ENCODE data around the gene ROR1.
A peak's percentile ranks its signal among the peaks of the same experiment; 100 is the strongest.

The ROR1 gene

DNA sequence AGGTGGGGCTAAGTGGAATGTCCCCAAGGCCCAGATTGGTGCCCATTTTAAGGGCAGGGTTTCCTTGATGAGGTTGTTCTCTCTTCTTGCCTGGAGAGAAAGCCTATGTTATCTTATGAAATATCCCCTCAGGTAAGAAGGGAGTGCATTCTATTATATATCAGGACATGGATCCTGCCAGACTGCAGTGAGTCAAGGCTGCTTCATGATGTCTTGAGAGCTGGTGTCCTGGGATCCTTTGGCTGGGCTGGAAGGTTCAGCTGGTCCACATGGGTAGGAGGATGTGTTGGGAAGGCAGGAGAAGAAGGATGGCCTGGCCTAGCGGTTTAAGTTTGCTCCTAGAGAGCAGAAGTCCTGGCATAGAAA lies 207.6 kb downstream of the ROR1 start:
- no peaks in the 10 kb centered on the region for H3K36me3 Mint-ChIP-seq (ENCODE audit: low read depth)
- no peak overlapping the region for H3K27ac Mint-ChIP-seq
- H3K4me1 Mint-ChIP-seq (ENCODE audit: low read depth) = no peaks in the 10 kb centered on the region
- peaks cover 2% of the 10 kb centered on the region for H3K27me3 Mint-ChIP-seq
- no peak overlapping the region for H3K4me3 Mint-ChIP-seq
- DNase-seq = no peak
- H3K9me3 Mint-ChIP-seq = no peaks in the 10 kb centered on the region

DNA sequence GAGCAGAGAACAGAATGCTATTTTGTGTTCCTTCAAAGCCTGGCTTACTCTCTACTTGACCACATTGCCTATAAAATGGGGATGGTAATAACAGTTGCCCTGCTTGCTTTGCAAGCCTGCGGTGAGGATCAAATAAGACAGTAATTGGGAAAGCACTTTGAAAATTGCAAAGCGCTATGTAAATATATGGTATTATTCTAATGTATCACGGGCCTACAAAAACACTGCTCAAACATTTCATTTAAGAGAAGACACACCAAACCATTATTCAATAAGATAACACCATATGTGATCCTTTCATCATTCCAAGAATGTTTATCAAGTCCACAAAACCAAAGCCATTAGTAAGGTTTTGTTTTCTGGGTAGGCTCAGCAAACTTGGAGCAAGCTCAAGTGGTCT lies 208.4 kb downstream of the ROR1 start:
- Mint-ChIP-seq H3K9me3 (no peaks in the 10 kb centered on the region), H3K4me3 (no peak overlapping the region), H3K27ac (no peak overlapping the region), H3K36me3 (ENCODE audit: low read depth) (no peaks in the 10 kb centered on the region), H3K27me3 (peaks cover 2% of the 10 kb centered on the region), H3K4me1 (ENCODE audit: low read depth) (no peaks in the 10 kb centered on the region)
- no peak for DNase-seq

DNA sequence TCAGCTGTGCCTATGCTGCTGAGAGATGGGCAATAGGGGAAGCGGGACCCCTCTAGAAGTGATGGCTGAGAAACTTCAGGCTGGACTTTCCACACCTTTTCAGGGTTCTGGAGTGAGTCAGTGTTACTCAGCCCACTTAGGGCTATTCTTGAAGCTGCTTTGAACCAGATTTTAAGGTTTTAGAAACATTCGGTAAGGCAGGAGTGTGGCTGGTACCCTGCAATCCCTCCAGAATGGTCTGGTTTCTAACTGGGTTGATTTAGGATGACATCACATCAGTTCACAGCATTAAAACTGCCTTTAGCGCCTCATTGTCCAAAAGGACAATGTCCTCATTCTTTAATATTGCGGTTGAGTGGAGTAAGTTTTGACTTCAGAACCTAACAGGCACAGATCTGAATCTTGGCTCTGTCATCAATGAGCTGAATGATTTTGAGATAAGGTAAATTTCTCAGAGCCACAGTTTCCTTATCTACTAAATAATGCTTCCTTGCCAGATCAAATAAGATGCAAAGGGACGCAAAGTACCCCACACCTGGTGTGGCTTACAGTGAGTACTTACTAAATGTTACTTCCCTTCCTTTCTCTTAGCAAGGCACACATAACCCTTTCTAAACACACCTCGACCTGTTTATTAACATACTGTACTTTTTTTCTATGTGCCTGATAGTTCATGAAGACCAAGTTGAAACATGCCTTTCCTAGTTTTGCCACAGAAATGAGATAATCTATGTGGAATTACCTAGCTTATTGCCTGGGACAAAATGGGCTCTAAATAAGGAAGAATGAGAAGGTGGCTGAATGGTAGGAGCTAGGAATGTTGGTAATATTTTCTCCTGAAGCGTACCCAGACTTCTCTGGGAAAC lies 209.8 kb downstream of the ROR1 start:
- Mint-ChIP-seq H3K4me1 (ENCODE audit: low read depth) (no peaks in the 10 kb centered on the region), H3K36me3 (ENCODE audit: low read depth) (no peaks in the 10 kb centered on the region)

DNA sequence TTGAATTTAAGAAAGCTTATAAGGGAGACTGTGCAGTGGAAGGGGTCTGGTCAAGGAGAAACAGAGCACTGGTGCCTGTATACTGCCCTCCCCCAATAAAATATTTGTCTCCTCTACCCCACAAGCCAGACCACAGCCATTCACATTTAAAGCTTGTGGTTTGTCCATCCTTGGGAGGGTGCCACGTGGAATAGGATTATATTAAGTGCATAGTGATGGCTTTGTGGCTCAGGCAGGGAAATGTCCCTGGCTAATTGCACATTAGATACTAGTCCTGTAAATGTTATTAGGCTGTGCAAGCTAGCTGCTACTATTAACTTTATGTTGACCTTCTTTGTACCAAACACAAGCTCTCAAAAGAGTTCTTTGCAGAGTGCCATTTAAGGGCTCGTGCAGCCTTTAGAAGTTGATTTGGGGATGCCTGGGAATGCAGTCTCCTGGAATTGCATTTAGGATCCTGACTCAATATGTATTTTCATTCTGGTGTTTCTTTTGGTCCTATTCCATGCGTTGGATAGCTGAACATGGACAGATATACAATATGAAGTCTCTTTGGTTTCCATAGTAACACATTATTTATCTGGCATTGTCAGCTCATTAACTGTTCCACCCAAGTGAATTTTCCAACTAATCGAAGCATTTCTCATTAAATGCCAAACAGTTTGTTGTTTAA lies 210.6 kb downstream of the ROR1 start:
- Mint-ChIP-seq H3K36me3 (ENCODE audit: low read depth) (no peaks in the 10 kb centered on the region), H3K4me1 (ENCODE audit: low read depth) (no peaks in the 10 kb centered on the region), H3K9me3 (no peaks in the 10 kb centered on the region), H3K4me3 (no peak overlapping the region), H3K27ac (no peak overlapping the region), H3K27me3 (peaks cover 2% of the 10 kb centered on the region)
- DNase-seq = no peak

More for the DNA sequence above, 209.8 kb downstream of the ROR1 start:
- H3K27me3 Mint-ChIP-seq = peaks cover 2% of the 10 kb centered on the region
- DNase-seq = no peak
- no peak overlapping the region for H3K27ac Mint-ChIP-seq
- no peak overlapping the region for H3K4me3 Mint-ChIP-seq
- no peaks in the 10 kb centered on the region for H3K9me3 Mint-ChIP-seq

DNA sequence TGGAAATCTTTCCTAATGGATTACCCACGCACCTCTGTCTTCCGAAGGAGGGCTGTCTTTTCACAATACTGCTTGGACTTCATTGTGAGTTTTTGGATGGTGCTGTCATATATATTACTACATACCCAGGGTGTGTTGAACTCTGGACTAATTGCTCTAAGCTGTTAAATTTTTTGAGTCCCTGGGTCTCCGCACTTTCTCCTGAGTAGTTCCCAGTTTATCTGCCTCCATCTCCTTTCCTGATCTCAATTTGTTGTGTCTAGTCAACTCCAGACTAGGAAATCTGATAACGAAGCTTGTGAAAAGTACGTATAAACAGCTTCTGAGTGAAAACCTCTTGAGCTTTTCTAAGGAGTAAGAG lies 211.1 kb downstream of the ROR1 start:
- no peaks in the 10 kb centered on the region for H3K36me3 Mint-ChIP-seq (ENCODE audit: low read depth)
- no peak overlapping the region for H3K4me3 Mint-ChIP-seq
- no peak overlapping the region for H3K27ac Mint-ChIP-seq
- no peaks in the 10 kb centered on the region for H3K9me3 Mint-ChIP-seq
- no peaks in the 10 kb centered on the region for H3K4me1 Mint-ChIP-seq (ENCODE audit: low read depth)
- H3K27me3 Mint-ChIP-seq = peaks cover 2% of the 10 kb centered on the region
- no peak for DNase-seq

DNA sequence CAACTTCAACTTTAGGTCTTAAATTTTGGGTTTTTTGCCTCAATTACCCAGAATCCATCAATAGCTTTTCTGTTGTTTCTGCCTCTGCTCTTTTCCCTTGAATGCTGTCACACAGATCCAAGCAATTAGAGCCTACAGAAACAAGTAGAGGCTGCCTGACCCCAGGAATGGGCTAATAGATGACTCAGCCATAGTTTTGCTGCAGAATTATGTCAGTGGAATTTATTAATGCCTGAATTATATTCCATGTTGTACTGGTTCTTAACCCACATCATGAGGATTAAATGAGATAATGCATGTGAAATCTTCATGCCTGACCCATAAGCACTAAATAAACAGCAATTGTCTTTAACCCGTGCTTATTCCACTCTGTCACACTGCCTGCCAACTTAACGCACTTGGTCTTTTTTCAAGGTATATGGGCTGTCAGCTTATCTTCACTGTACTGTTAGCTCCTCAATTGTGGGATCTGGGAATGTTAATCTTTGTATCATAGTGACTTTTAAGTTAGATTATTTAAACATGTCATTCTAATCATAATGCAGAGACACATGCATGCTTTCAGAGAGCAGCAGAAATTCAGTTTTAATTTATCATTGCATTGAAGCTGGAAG lies 213.3 kb downstream of the ROR1 start:
- Mint-ChIP-seq H3K27ac (no peak overlapping the region), H3K36me3 (ENCODE audit: low read depth) (no peaks in the 10 kb centered on the region), H3K27me3 (peaks cover 2% of the 10 kb centered on the region), H3K4me3 (no peak overlapping the region), H3K4me1 (ENCODE audit: low read depth) (no peaks in the 10 kb centered on the region), H3K9me3 (no peaks in the 10 kb centered on the region)
- no peak for DNase-seq

DNA sequence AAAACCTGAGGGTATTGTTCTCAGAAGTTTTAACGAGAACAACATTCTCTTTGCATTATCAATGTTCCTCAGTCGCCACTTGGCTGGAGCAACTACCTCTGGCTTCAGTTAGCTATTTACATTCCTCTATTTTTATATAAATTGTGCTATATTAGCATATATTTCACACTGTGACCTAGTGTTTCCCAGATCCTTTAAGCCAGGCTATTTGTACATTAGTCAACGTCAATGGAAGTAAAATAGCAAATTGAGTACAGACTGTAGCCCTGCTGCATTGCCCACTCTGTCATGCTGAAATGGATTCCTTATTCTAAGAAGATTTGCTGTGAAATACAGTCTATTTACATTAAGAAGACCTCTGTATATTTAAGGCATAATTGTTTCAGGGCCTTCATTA lies 213.8 kb downstream of the ROR1 start:
- Mint-ChIP-seq H3K36me3 (ENCODE audit: low read depth) (no peaks in the 10 kb centered on the region), H3K27me3 (peaks cover 2% of the 10 kb centered on the region), H3K4me1 (ENCODE audit: low read depth) (no peaks in the 10 kb centered on the region), H3K4me3 (no peak overlapping the region), H3K9me3 (no peaks in the 10 kb centered on the region), H3K27ac (no peak overlapping the region)
- DNase-seq = no peak

DNA sequence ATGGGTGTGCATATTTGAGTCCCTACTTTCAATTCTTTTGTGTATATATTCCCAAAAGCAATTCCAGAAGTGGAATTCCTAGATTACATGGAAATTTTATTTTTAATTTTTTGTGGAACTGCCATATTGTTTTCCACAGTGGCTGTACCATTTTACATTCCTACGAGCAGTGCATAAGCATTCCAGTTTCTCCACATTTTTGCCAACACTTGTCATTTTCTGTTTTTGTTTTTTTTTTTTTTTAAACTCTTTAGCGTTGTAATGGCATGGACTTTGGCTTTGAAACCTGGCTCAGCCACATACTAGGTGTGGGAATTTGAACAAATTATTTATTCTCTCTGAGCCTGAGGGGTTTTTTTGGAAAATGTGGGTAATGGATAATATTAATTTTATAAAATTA lies 215.1 kb downstream of the ROR1 start:
- H3K27ac Mint-ChIP-seq = no peak overlapping the region
- DNase-seq = no peak
- H3K4me1 Mint-ChIP-seq (ENCODE audit: low read depth) = no peaks in the 10 kb centered on the region
- H3K9me3 Mint-ChIP-seq = no peaks in the 10 kb centered on the region
- no peaks in the 10 kb centered on the region for H3K36me3 Mint-ChIP-seq (ENCODE audit: low read depth)
- no peak overlapping the region for H3K4me3 Mint-ChIP-seq
- H3K27me3 Mint-ChIP-seq = peaks cover 6% of the 10 kb centered on the region

DNA sequence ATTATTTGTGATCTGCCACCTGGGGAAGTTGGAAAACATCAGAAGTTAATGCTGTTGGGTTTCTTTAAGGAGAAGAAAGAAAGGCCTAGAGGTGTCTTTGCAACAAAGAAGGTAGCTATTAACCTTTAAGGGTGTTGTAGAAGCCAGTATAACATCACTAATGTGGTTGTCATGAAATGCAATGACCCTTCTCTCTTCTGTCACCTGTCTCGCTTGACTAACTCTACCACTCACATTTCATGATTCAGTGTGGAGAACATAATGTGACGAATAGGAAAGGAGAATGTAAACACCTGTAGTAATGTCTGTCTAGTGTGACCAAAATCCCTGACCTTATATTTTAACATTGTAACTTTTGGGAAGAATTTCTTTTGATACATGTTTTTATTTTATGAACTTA lies 217.9 kb downstream of the ROR1 start:
- no peak overlapping the region for H3K27ac Mint-ChIP-seq
- no peaks in the 10 kb centered on the region for H3K9me3 Mint-ChIP-seq
- DNase-seq = no peak
- peaks cover 4% of the 10 kb centered on the region for H3K27me3 Mint-ChIP-seq
- H3K4me3 Mint-ChIP-seq = no peak overlapping the region
- H3K4me1 Mint-ChIP-seq (ENCODE audit: low read depth) = no peaks in the 10 kb centered on the region
- H3K36me3 Mint-ChIP-seq (ENCODE audit: low read depth) = no peaks in the 10 kb centered on the region

DNA sequence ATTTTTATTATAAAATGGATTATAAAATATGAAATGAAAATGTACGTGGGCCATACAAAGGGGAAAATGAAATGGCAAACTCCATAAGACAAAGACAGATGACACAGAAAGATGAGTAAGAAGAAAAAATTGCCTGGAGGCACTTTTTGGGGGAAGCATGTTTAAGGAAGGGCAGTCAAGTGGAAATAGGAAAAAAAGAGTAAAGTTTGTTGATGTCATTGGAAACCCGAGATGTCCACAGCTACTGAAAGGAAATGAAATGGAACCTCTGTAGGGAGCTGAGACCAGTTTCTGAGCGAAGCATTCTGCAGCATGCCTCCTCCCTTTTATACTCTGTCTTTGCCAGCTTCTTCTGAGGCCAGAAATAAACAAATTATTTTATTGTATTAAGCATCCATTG lies 226.2 kb downstream of the ROR1 start:
- Mint-ChIP-seq H3K36me3 (ENCODE audit: low read depth) (no peaks in the 10 kb centered on the region), H3K9me3 (no peaks in the 10 kb centered on the region), H3K27me3 (peaks cover 13% of the 10 kb centered on the region), H3K4me3 (no peak overlapping the region), H3K27ac (no peak overlapping the region), H3K4me1 (ENCODE audit: low read depth) (no peaks in the 10 kb centered on the region)
- DNase-seq = no peak

DNA sequence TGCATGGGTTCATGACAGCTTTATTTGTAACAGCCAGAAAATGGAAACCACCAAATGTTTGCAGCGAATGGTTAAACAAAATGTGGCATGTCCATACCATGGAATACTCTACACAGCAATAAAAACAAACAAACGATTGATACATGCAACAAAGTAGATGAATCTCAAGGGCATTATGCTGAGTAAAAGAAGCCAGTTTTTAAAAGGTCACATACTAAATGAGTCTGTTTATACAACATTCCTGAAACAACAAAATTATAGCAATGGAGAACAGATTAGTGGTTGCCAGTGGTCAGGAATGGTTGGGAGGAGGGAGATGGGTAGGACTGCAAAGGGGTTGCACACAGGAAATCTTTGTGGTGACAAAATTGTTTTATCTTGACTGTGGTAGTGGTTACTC lies 227.2 kb downstream of the ROR1 start:
- H3K27me3 Mint-ChIP-seq = peaks cover 13% of the 10 kb centered on the region
- no peaks in the 10 kb centered on the region for H3K36me3 Mint-ChIP-seq (ENCODE audit: low read depth)
- no peaks in the 10 kb centered on the region for H3K9me3 Mint-ChIP-seq
- no peak overlapping the region for H3K4me3 Mint-ChIP-seq
- no peaks in the 10 kb centered on the region for H3K4me1 Mint-ChIP-seq (ENCODE audit: low read depth)
- H3K27ac Mint-ChIP-seq = no peak overlapping the region
- no peak for DNase-seq

DNA sequence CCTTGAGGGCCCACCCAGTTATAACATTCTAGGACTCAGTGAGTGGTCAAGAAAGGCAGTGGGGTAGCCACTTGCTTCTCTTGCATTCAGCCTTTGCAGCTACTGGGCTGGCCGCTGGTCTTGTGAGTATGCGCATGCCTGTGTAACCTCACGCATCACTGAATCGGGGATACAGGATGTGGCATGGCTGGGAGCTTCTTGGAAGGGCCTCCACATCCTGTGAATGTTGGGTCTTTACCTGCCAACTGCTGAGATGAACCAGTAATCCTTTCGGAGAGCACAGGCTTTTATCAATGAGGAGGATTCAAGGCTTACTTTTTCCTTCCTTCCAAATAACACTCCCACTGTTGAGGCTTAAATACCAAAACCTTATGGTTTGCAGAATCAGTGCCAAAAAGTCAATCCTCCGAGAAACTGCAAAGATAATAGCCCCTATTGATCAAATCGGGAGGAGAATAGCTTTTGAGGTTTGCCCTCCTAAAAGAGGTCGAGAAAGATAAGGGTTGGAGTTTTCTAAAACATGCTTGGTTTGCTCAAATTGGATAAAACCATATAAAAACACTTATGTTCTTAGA lies 230.7 kb downstream of the ROR1 start:
- Mint-ChIP-seq H3K9me3 (no peaks in the 10 kb centered on the region), H3K36me3 (ENCODE audit: low read depth) (no peaks in the 10 kb centered on the region), H3K4me1 (ENCODE audit: low read depth) (peaks cover 9% of the 10 kb centered on the region), H3K27ac (no peak overlapping the region), H3K4me3 (no peak overlapping the region), H3K27me3 (peaks cover 15% of the 10 kb centered on the region)
- DNase-seq = no peak

DNA sequence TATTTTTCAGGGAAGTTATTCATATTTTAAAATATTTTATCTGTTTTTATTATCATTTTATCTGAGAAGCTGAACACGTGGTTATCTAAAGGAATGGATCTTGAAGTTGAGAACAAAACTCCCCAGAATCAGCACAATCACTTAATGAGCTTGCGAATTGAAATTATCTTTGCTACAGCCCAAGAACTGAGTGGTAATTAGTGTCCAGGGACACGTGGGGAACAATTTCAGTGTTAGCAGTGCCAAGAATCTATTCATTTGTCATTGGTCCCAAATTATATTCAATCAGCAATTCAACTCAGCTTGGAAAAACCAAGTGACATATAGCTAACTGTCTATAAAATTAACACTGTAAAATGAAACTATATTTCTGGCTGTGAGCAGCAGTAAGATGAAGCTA lies 232.0 kb downstream of the ROR1 start:
- Mint-ChIP-seq H3K9me3 (no peaks in the 10 kb centered on the region), H3K4me3 (no peak overlapping the region), H3K36me3 (ENCODE audit: low read depth) (no peaks in the 10 kb centered on the region), H3K27ac (no peak overlapping the region), H3K27me3 (peaks cover 20% of the 10 kb centered on the region), H3K4me1 (ENCODE audit: low read depth) (peaks cover 9% of the 10 kb centered on the region)
- DNase-seq = no peak

DNA sequence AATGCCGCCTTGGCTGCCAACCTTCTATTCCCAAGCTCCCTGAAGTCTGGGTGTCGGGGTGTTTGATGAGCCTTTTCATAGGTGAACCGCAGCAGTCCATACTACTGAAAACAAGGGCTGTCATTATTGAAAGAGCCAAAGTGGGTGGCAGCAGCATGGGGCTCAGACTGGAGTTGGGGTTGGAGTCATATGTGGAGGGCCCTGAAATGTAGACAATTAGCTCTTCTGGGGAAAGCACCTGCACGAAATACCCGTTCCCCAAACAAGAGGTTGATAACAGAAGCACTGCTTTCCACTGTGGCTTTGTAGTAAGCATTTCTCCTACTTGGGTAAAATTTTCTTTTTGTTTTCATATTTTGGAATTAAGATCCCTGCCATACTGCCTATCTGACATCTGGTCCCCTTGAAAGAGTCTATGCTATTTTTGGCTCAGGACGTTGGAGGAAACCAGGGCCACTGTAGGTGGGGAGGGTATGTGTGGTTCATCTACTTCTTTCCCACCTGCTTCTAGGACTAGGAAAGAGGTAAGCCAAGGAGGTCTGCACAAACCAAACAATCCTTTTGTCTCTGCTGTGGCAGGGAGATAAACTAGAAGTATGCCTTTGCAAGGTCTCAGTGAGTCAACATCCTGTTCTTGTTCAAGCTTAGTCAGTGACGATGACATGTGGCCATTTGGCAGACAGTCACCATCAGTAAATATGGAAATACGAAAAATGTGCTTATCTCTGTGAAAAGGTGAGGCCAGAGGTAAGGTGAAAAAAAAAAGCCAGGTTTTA lies 232.6 kb downstream of the ROR1 start:
- Mint-ChIP-seq H3K27me3 (peaks cover 20% of the 10 kb centered on the region), H3K27ac (peak overlapping the region; percentile 5), H3K36me3 (ENCODE audit: low read depth) (no peaks in the 10 kb centered on the region), H3K4me3 (no peak overlapping the region), H3K4me1 (ENCODE audit: low read depth) (peaks cover 9% of the 10 kb centered on the region), H3K9me3 (no peaks in the 10 kb centered on the region)
- no peak for DNase-seq

Data from activated T-cell treated with anti-CD3 and anti-CD28 coated beads, Interleukin-2, amount 50 U/mL, for 24 hours (primary cell).